Posterior vena cava (tissue), 2 donors: ENCODE measurements around the gene SCGB1C1. TPM values are rescaled to one million over a fixed set of nuclear protein-coding genes. Genes with fewer than 3 reads are reported as not detected.

ENCODE experiments used
- DNase-seq: peaks from one replicate; pipeline ENCODE4 v3.0.0-alpha.2; 2020; ENCODE audit warnings: low spot score
- intact Hi-C, 2 donors: fragments of 100-400 bp; cut with DNase I; formaldehyde crosslinking; loops; one replicate each; pipeline versions ENCODE4 v1.14.1 to v1.14.2; 2022 to 2023
- total RNA-seq, 2 donors: library from RNA; stranded (reverse); fragmentation: NEBNext Ultra II Directional; extraction: Animal tissue kit (Norgen Biotek cat#: 25700); gene quantifications; one replicate each; pipeline ENCODE4 v1.2.1, GENCODE V29; 2021
- donor health status: DM: yes; HTN: yes; CAD: no.
- donor health status: DM: yes; HTN: yes; CAD: no.

The SCGB1C1 gene
- total RNA-seq, 2 donors from 2014 or later: not detected

DNA sequence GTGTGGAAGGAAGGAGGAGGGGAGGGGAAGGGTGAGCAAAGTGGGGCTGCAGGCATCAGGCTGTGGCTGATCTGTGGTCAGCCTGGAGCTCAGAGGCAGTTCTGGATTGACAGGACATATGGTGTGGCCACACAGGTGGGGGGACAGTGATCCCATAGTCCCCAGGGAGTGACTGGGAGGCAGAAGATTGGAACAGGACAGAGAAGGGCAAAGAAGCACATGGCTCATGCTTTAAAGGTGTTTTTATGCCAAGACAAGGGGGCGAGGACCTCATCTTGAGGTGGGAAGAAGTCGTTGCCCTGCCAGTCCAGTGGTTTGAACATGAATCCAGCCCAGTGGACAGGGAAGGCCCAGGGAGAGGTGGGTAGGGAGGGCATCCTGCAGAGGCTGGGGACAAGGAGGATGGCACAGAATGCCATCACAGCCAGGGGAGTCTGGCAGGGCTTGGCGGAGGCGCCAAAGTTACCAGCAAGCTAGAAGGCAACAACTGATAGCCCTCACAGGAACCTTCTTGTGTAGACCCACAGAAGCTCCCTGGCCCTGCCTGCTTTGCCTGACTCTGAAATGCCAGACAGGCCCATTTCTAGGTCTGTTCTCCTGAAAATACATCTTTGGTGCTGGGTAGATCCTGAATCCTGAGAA lies 11.2 kb downstream of the SCGB1C1 start:
- intact Hi-C loops: loop anchor here in 1 of 2 donors (10.0 kb wide), 1 partner anchor 161 kb away; the partner anchor contains the start of gene B4GALNT4

DNA sequence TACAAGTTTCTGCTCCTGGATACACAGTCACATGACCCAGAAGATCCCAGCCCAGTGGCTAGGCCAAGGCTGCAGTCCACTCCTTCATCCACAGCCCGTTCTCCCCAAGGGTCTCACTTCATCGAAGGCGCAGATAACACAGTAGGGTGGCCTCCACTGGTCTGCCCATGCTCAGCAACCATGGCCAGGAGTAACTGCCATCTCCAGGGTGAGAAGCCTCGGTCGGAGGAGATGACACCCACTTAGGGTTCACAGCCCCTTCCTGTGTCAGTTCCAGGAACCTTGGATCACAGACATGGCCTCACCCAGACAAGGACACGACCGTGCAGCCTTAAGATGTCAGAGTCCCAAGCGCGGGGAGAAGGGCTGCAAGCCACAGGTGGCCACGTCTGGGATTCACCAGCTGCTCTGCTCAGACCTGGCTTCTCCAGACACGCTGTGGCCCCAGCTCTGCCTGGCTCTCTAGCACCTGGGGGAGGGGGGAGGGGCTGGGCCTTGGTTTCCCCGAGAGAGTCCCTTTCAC lies 11.8 kb downstream of the SCGB1C1 start:
- peak; percentile 37 for DNase-seq
- intact Hi-C loops: loop anchor here in 1 of 2 donors (10.0 kb wide), 1 partner anchor 160 kb away; the partner anchor contains the start of gene B4GALNT4

More for the DNA sequence above, 11.2 kb downstream of the SCGB1C1 start:
- DNase-seq: peak; percentile 56

DNA sequence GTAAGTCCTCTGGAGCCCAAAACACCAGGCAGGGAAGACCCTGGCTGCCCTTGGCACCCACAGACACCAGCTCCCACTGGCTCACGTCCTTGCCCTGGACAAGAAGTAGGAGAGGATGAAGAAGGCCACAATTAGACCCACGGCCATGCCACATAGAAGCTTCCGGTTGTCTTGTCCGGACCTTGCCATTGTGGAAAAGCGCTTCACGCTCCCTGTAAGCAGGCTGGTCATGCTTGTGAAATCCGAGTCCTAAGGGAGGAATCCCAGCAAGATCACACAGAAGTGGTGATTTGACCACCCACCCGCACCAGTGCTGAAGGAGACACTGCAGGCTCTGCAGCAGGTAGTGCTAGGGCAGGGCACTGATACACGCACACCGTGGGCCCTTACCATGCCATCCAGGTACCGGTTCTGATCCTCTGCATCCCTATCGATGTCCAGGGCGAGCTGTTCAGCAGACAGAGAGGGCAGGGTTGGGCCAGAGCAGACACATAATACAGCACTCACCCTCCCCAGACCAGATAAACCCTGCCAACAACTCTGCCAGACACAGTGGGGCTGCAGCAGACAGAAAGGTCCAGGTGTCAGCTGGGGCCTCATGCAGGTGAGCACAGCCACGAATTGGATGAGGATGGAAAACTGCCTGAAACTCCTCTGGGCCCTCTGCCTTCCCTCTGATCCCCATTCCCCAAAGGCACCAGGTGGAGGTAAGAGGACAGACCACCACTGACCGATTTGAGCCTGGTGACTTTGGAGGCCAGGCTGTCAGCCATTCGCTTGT lies 12.5 kb downstream of the SCGB1C1 start:
- intact Hi-C loops: loop anchor here in 1 of 2 donors (10.0 kb wide), 1 partner anchor 159 kb away; the partner anchor contains the start of gene B4GALNT4
- peak; percentile 70 for DNase-seq

DNA sequence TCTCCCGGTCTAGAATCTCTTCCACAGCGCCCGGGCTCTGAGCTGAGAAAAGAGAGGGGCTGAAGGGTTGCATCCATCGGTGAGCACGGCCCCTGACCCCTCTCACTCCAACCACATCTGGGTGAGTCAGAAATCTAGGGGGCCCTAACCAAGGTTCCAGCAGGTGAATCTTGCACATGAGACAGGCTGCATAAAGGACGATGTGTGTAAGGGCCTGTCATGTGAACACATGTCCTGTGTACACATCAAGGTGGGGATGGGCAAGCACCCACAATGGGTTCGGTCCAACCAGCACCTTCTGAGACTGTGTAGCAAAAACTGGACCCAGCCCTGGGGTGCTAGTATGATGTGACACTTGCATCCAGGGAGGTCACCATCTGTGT lies 13.1 kb downstream of the SCGB1C1 start:
- DNase-seq: peak; percentile 66
- intact Hi-C loops: loop anchor here in 1 of 2 donors (10.0 kb wide), 1 partner anchor 159 kb away; the partner anchor contains the start of gene B4GALNT4

DNA sequence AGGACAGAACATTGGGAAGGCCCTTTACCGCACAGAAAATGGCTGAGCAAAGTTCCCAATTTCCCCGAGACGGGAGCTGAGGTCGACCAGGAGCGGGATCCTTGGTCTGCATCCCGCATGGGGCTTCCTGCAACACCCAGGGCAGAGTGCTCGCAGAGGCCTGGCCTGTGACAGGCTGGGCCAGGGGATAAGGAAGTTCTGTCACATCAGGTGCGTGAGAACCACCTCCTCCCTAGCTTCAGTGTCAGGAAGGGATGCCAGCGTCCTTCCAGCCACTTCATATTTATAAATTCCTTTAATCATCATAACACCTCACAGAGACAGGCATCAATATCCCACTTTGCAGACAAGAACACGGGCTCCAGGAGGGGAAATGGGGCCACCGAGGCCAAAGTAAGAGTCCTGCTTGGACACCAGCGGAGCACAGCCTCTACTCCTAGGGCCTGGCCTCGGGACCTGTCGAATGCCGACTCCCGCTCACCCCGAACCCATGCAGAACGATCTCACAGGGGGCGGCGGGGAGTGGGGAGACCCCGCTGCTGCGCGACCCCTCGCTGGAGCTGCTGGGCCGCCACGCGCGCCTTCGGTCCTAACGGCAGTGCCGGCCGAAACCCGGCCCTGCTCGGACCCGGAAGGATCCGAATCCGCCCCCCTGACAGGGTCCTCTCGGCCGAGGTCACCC lies 13.8 kb downstream of the SCGB1C1 start:
- DNase-seq: peak; percentile 80
- intact Hi-C loops: loop anchor here in 1 of 2 donors (10.0 kb wide), 1 partner anchor 158 kb away; the partner anchor contains the start of gene B4GALNT4

DNA sequence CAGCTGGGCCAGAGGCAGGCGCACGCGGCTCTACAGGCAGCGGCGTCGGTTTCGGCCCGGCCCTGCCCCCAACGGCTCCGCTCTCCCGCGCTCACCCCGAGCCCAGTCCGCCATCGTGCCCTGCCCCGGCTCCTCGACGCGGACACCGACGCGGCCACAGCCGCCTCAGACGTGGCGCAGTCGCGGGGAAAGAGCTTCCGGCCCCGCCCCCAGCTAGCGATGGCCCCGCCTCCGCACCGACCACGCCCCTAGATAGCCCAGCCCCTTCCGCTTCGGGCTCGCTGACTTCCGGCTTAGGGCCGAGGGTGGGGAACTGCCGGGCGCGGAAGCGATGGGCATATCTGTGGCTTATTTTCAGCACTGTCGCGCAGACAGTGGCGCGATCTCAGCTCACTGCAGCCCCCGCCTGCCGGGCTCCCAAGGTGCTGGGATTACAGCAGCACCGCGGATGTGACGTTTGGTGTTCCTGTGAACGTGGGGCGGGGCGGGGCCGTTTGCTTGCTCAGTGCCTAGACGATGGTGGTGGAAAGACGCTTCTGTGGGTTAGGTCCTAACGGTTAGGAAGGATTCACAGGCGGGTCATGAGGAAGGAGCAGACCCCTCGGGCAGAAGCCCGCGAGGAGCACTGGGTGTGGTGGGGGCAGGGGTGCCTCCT lies 14.5 kb downstream of the SCGB1C1 start, which contains the start of the genes BET1L and RIC8A:
Gene BET1L (minus strand): TSS at position 192 of the 655 bp plus-strand sequence. CDS start 78 bp downstream, at position 114.
Gene RIC8A (plus strand): TSS at position 501 of the 655 bp plus-strand sequence. CDS start 1,147 bp downstream, outside the sequence.
- peak; percentile 99 for DNase-seq
- intact Hi-C loops: loop anchor here in 1 of 2 donors (10.0 kb wide), 1 partner anchor 157 kb away; the partner anchor contains the start of gene B4GALNT4

DNA sequence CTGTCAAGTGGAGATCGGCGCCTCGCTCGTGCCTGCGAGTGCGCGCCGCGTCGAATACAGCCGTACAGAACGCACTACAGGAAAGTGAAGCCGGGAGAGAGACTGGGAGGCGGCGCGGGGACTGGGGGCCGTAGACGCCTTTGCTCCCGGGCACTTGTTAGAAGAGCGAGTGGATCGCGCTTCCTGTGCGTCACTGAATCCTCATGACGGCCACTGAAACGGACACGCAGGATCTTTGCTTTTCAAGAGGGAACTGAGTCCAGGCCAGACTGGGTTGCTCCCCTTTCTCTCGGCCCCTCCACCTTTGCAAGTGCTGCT lies 14.9 kb downstream of the SCGB1C1 start:
- intact Hi-C loops: loop anchor here in 1 of 2 donors (10.0 kb wide), 1 partner anchor 157 kb away; the partner anchor contains the start of gene B4GALNT4
- DNase-seq: no peak

DNA sequence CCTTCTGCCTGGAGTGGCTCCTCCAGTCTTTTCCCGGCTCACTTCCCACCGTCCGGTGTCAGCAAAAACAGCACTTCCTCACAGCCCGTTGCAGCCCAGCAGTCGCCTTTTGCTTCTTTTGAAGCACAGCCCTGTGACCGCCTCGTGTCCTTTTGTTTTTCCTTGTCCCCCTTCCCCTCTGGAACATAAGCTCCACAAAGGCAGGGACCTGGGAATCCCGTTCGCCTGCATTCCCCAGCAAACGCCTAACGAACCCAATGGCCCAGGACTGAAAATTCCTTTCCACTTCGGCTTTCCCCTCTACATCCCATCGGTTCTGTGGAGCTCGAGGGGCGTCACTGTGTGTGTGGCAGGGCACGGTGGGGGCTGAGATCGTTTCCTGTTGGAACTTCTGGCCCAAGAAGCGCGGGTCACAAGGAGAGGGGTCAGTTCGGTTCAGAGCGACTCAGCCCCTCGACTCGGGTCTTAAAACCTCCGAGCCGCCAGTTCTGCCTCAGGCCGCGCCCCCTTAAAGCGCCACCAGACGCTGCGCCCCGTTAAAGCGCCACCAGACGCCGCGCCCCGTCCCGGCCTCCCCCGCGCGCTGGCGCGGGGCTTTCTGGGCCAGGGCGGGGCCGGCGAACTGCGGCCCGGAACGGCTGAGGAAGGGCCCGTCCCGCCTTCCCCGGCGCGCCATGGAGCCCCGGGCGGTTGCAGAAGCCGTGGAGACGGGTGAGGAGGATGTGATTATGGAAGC lies 15.5 kb downstream of the SCGB1C1 start:
- intact Hi-C loops: loop anchor here in 1 of 2 donors (10.0 kb wide), 1 partner anchor 156 kb away; the partner anchor contains the start of gene B4GALNT4
- DNase-seq: peak; percentile 96

DNA sequence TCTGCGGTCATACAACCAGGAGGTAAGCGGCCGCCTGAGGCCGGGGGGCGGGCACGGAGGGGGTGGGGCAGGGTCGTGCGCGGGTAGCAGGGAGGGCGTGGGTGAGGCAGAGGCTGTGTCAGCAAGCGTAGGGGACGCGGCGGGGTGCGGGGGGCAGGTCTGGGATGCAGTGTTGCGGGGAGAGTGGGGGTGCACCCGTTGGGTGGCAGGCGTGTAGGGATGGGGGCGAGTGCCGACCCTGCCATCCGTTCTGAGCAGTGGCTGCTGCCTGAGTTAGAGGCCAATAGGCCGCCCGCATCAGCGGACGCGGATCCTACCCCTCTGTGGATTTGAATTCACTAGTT lies 16.0 kb downstream of the SCGB1C1 start:
- intact Hi-C loops: loop anchor here in 1 of 2 donors (10.0 kb wide), 1 partner anchor 156 kb away; the partner anchor contains the start of gene B4GALNT4
- no peak for DNase-seq

DNA sequence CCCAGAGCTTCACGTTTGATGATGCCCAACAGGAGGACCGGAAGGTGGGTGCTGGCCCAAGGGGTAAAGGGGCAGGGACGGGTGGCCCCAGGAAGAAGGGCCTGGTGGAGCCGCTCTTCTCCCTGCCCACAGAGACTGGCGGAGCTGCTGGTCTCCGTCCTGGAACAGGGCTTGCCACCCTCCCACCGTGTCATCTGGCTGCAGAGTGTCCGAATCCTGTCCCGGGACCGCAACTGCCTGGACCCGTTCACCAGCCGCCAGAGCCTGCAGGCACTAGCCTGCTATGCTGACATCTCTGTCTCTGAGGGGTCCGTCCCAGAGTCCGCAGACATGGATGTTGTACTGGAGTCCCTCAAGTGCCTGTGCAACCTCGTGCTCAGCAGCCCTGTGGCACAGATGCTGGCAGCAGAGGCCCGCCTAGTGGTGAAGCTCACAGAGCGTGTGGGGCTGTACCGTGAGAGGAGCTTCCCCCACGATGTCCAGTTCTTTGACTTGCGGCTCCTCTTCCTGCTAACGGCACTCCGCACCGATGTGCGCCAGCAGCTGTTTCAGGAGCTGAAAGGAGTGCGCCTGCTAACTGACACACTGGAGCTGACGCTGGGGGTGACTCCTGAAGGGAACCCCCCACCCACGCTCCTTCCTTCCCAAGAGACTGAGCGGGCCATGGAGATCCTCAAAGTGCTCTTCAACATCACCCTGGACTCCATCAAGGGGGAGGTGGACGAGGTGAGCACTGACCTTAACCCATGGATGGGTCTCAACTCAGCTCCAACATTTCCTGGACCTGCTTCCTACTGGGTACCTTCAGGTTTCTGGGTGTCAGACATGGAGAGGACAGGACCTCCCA lies 16.6 kb downstream of the SCGB1C1 start:
- peak; percentile 78 for DNase-seq

DNA sequence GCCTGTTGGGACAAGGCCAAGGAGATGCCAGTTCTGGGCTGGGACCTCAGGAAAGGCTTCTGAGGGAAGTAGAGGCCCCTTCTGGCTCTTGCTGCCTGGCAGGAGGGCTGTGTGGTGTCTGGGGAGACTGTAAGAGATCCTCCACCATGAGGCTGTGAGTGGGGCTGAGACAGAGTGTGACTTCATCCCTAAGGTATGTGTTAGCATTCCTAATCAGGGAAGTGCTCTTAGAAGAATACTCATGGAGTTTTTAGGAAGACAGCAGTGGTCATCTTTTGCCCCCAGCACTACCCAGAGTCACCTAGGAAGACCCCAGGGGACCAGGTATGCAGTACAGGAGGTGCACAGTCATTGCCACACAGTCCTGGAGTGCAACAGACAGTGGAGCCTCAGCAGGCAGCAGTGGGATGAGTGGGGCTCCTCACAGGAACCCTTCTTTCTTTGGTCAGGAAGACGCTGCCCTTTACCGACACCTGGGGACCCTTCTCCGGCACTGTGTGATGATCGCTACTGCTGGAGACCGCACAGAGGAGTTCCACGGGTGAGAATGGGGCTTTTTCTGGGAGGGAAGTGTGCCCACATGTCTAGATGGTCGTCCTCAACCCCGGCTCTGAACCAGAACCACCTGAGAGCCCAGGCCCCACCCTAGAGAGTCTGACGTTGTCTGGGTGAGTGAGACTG lies 17.4 kb downstream of the SCGB1C1 start:
- DNase-seq: peak; percentile 68
- intact Hi-C loops: no loop called here

More for the DNA sequence above, 16.6 kb downstream of the SCGB1C1 start:
- intact Hi-C loops: loop anchor here in 1 of 2 donors (10.0 kb wide), 1 partner anchor 155 kb away; the partner anchor contains the start of gene B4GALNT4

DNA sequence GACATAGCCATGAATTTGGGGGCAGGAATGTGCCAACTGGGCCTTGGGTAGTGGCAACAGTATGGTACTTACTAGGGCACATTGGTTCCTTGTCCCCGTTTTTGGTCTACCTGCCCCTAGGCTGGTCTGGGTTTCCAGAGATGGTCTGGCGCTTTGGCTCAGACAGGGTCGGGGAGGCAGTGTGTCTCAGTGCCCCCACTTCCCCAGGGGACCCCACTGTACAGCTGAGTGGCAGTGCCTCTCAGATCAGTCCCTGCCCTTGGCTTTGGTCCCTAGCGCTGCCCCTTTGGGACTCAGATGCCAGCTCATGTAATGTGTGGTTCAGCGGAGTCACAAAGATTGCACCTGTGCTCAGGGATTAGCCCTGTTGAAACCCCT lies 17.9 kb downstream of the SCGB1C1 start:
- DNase-seq: peak; percentile 23
- intact Hi-C loops: no loop called here

DNA sequence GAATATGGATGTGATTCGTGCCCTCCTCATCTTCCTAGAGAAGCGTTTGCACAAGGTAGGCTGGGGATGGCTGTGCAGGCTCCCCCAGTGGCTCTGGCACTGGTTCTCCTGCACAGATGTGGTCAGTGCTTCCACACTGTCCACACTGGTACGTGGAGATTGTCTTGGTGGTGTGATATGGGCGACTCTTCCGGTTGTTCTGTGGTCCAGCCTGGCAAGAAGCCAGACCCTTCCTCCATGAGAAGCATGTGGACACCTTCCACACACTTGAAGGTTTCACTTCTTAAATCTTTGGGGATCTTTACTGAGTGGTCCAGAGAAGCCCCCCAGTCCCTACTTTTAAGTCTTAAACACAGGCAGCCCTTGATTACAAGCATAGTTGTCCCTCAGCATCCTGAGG lies 18.4 kb downstream of the SCGB1C1 start:
- peak; percentile 10 for DNase-seq
- intact Hi-C loops: no loop called here

DNA sequence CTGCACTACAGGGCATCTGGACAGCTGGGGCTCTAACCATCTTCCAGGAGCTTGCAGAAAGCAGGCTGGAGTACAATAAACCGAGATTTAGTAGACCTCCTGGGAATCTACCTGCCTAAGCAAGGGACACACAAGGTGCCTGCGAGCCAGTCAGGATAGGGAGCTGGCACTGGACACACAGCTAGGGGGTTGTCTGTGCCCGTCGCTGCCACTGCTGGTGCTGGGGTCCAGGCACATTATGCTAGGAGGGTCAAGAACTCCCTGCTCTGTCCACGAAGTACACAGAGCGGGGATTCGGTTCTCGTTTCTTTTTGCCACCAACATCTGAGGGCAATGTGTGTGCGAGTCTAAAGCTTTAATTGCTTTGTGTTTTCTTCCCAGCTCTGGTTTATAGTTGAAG lies 18.9 kb downstream of the SCGB1C1 start:
- DNase-seq: peak; percentile 59

DNA sequence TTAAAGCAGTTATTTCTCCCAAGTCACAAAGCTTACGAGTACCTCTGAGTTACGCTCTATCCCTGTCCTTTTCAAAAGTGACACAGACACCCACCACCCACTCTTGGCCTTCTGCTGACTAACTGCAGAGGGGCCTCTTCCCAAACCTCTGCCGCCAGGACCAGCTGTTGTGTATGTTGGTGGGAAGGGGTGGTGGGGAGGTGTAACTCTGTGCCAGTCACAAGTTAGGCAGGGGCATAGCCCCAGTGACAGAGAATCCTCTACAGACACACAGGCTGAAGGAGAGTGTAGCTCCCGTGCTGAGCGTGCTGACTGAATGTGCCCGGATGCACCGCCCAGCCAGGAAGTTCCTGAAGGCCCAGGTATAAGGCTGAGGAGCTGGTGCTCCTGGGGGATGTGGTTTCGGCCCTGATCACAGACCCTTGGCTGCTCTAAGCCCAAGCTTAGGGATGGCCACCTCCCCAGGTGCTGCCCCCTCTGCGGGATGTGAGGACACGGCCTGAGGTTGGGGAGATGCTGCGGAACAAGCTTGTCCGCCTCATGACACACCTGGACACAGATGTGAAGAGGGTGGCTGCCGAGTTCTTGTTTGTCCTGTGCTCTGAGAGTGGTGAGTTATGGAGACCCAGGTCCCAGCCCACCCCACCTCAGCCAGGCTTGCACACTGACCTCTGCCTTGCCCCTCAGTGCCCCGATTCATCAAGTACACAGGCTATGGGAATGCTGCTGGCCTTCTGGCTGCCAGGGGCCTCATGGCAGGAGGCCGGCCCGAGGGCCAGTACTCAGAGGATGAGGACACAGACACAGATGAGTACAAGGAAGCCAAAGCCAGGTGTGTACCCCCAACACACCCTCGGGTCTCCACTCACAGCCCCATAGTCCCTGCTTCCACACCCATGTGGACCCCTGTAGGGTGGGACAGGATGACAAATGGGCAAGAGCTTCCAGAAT lies 19.5 kb downstream of the SCGB1C1 start:
- intact Hi-C loops: no loop called here
- DNase-seq: peak; percentile 62

More for the DNA sequence above, 18.9 kb downstream of the SCGB1C1 start:
- intact Hi-C loops: no loop called here
